Measurements from ENCODE around the gene ZCCHC10.

DNA sequence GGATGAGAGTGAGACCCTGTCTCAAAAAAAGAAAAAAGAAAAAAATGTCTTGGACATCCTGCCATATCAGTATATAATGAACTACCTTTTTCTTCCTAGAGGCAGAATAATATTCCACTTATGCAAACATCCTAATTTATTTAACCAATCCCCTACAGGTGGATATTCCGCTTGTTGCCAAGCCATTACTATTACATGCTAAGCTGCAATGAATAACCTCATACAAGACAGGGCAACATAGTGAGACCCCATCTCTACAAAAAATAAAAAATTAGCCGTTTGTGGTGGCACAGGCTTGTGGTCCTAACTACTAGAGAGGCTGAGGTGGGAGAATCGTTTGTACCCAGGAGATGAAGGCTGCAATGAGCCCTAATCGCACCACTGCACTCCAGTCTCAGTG is 61.2 kb downstream of the ZCCHC10 start:
- TF ChIP-seq EZH2 (IDR thresholded peaks at IDR 0.05; ENCODE audit: borderline replicate concordance, low read depth, low read length, severe bottlenecking) (no peak), POLR2A (IDR thresholded peaks at IDR 0.05; ENCODE audit: low read depth, low read length) (no peak), CTCF (IDR thresholded peaks at IDR 0.05; ENCODE audit: extremely low read depth in 1 of 2, insufficient read depth in 1 of 2, low read depth in 1 of 2, low read length in 2 of 2) (no peak), POLR2AphosphoS5 (IDR thresholded peaks at IDR 0.05; ENCODE audit: insufficient read depth, low read depth, low read length) (no peak), JUN (IDR thresholded peaks at IDR 0.05; ENCODE audit: borderline replicate concordance, insufficient read depth, insufficient read length, low read depth) (no peak), GATA2 (IDR thresholded peaks at IDR 0.05; ENCODE audit: insufficient read depth, insufficient read length, low read depth, low read length) (no peak), MYC (IDR thresholded peaks at IDR 0.05; ENCODE audit: low read depth, low read length) (no peak)
- TF ChIP-seq, protein P1, sequence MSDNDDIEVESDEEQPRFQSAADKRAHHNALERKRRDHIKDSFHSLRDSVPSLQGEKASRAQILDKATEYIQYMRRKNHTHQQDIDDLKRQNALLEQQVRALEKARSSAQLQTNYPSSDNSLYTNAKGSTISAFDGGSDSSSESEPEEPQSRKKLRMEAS (IDR thresholded peaks at IDR 0.05; ENCODE audit: insufficient read depth, insufficient read length): no peak

Measured in endothelial cell of umbilical vein (primary cell).